HepG2 (cell line): ENCODE measurements around the gene JMJD8. TPM values are rescaled to one million over a fixed set of nuclear protein-coding genes. Genes with fewer than 3 reads are reported as not detected.
A peak's percentile ranks its signal among the peaks of the same experiment; 100 is the strongest.

ENCODE experiments used
- AGO2 ChIP-seq: fragments of 200-400 bp; formaldehyde crosslinking; optimal IDR thresholded peaks from 2 replicates; pipeline ENCODE3; 2017; ENCODE audit warnings: mild to moderate bottlenecking, low read depth, low read length, moderate library complexity
- ASH2L ChIP-seq: fragments of 300-600, 200-600 bp; sonication (generic); IDR thresholded peaks from 2 replicates; pipeline ENCODE4 v1.7.0; 2017; ENCODE audit warnings: low read depth, mild to moderate bottlenecking, moderate library complexity, mixed read lengths, low read length; ENCODE audit not compliant: insufficient read length
- CBX1 ChIP-seq: IDR thresholded peaks from one replicate; pipeline ENCODE4 v1.6.1; 2016; ENCODE audit warnings: antibody characterized with exemption, low read depth
- CREB3 ChIP-seq: sonication (generic); formaldehyde crosslinking; IDR thresholded peaks from 2 replicates; pipeline ENCODE4 v1.5.0; 2020; ENCODE audit warnings: missing genetic modification reagents
- FOSL2 ChIP-seq: sonication (generic); formaldehyde crosslinking; IDR thresholded peaks from 2 replicates; pipeline ENCODE4 v1.4.0; 2020; ENCODE audit warnings: missing genetic modification reagents
- ISL2 ChIP-seq: sonication (generic); formaldehyde crosslinking; IDR thresholded peaks from 2 replicates; pipeline ENCODE4 v1.5.0; 2020; ENCODE audit warnings: missing genetic modification reagents
- NONO ChIP-seq, 2 experiments: fragments of 450-650 bp in 1 of 2; sonication (generic) in 1 of 2; formaldehyde crosslinking in 1 of 2; IDR thresholded peaks in 1 of 2; conservative IDR thresholded peaks in 1 of 2; 2 replicates each; pipeline versions ENCODE4 v1.6.1 to v1.8.0; 2017 to 2022; ENCODE audit warnings: mild to moderate bottlenecking in 1 of 2, missing genetic modification reagents in 1 of 2, moderate library complexity in 1 of 2
- NR2C2 ChIP-seq: sonication (generic); formaldehyde crosslinking; IDR thresholded peaks from 2 replicates; pipeline ENCODE4 v1.4.0; 2020; ENCODE audit warnings: missing genetic modification reagents, mild to moderate bottlenecking, moderate library complexity, borderline replicate concordance
- NR2F1 ChIP-seq, 2 experiments: fragments of 450-650 bp in 1 of 2; formaldehyde crosslinking in 1 of 2; IDR thresholded peaks; 2 replicates each; pipeline versions ENCODE4 v1.5.0 to v1.6.1; 2016 to 2020; ENCODE audit warnings: mild to moderate bottlenecking in 1 of 2, missing compliant biosample characterization in 1 of 2, missing genetic modification reagents in 1 of 2, moderate library complexity in 1 of 2
- POGK ChIP-seq: sonication (generic); formaldehyde crosslinking; conservative IDR thresholded peaks from 2 replicates; pipeline ENCODE4 v1.8.0; 2022; ENCODE audit warnings: mild to moderate bottlenecking, moderate library complexity, missing genetic modification reagents
- TGIF2 ChIP-seq: IDR thresholded peaks from 2 replicates; pipeline ENCODE4 v1.6.1; 2016; ENCODE audit warnings: control low read depth, missing compliant biosample characterization
- ZBTB46 ChIP-seq: sonication (generic); formaldehyde crosslinking; IDR thresholded peaks from 2 replicates; pipeline ENCODE4 v1.4.0; 2020; ENCODE audit warnings: mild to moderate bottlenecking, missing genetic modification reagents, borderline replicate concordance
- ZNF589 ChIP-seq: sonication (generic); formaldehyde crosslinking; conservative IDR thresholded peaks from 2 replicates; pipeline ENCODE4 v1.8.0; 2022; ENCODE audit warnings: mild to moderate bottlenecking, moderate library complexity, missing genetic modification reagents
- ZNF746 ChIP-seq: sonication (generic); formaldehyde crosslinking; IDR thresholded peaks from 2 replicates; pipeline ENCODE4 v1.8.0; 2022; ENCODE audit warnings: mild to moderate bottlenecking, missing genetic modification reagents
- ZNF768 ChIP-seq: sonication (generic); formaldehyde crosslinking; IDR thresholded peaks from 2 replicates; pipeline ENCODE4 v1.4.0; 2020; ENCODE audit warnings: missing genetic modification reagents
- ZNF781 ChIP-seq: sonication (generic); formaldehyde crosslinking; IDR thresholded peaks from 2 replicates; pipeline ENCODE4 v1.5.1; 2020; ENCODE audit warnings: borderline replicate concordance, mild to moderate bottlenecking, missing genetic modification reagents; ENCODE audit errors: not compliant biosample characterization
- ZNF878 ChIP-seq: sonication (generic); formaldehyde crosslinking; IDR thresholded peaks from 2 replicates; pipeline ENCODE4 v1.8.1; 2023; ENCODE audit warnings: mild to moderate bottlenecking, missing genetic modification reagents, moderate library complexity
- polyA plus RNA-seq, 8 experiments: library from polyadenylated mRNA; depleted of rRNA in 3 of 8; stranded (reverse) in 7 of 8; unstranded in 1 of 8; fragments of >200 nt; fragmentation: Illumina TruSeq in 4 of 8; extraction: Trizol in 4 of 8; gene quantifications; 2 replicates each; pipeline versions ENCODE4 v1.2.1 to v1.2.3, GENCODE V29; 2011 to 2016; ENCODE audit warnings: low read depth in 4 of 8, missing spikeins in 1 of 8, mixed read lengths in 1 of 8; ENCODE audit not compliant: insufficient read depth in 1 of 8
- total RNA-seq, 5 experiments: library from RNA; depleted of rRNA; stranded (reverse); fragments of >200 nt; fragmentation: Illumina TruSeq; extraction: Trizol; gene quantifications; 2 replicates each; pipeline ENCODE4 v1.2.3, GENCODE V29; 2016; ENCODE audit warnings: low read depth in 1 of 5
- TF ChIP-seq, protein P1 (sequence below): sonication (generic); formaldehyde crosslinking; conservative IDR thresholded peaks from 2 replicates; pipeline ENCODE4 v1.5.0; 2020; ENCODE audit warnings: missing genetic modification reagents
- TF ChIP-seq, protein P2 (sequence below): sonication (generic); formaldehyde crosslinking; IDR thresholded peaks from 2 replicates; pipeline ENCODE4 v1.9.0; 2021; ENCODE audit warnings: missing genetic modification reagents, borderline replicate concordance

The JMJD8 gene
- total and polyA plus RNA-seq, 2 of the 13 experiments (the other 11 are each of a cell fraction or from before 2014, with no cell fraction given) = 2.6 to 11.8 TPM

GRCh38 chr16:648781-649589 is 35.1 kb downstream of the JMJD8 start, which contains the start of gene WDR90 (continued):
- TF ChIP-seq, protein P1, sequence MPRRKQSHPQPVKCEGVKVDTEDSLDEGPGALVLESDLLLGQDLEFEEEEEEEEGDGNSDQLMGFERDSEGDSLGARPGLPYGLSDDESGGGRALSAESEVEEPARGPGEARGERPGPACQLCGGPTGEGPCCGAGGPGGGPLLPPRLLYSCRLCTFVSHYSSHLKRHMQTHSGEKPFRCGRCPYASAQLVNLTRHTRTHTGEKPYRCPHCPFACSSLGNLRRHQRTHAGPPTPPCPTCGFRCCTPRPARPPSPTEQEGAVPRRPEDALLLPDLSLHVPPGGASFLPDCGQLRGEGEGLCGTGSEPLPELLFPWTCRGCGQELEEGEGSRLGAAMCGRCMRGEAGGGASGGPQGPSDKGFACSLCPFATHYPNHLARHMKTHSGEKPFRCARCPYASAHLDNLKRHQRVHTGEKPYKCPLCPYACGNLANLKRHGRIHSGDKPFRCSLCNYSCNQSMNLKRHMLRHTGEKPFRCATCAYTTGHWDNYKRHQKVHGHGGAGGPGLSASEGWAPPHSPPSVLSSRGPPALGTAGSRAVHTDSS (CRISPR knock-in tag) = no peak
- TF ChIP-seq NONO (IDR thresholded peaks at IDR 0.05) (no peak), NONO (CRISPR knock-in tag; conservative IDR thresholded peaks at IDR 0.05) (peak; percentile 88), ASH2L (peak; percentile 48), ZNF746 (CRISPR knock-in tag) (peak; percentile 52; the same call in 1 of the 2 replicates), FOSL2 (peak; percentile 41), AGO2 (peak; percentile 99), ZNF768 (CRISPR knock-in tag) (peak; percentile 69; the same call in 1 of the 2 replicates), ZNF781 (CRISPR knock-in tag) (no peak), ZNF589 (CRISPR knock-in tag) (peak; percentile 86), CREB3 (CRISPR knock-in tag) (no peak), ISL2 (peak; percentile 57), POGK (peak; percentile 97), ZNF878 (CRISPR knock-in tag) (no peak; the same call in 1 of the 2 replicates), ZBTB46 (no peak), NR2C2 (CRISPR knock-in tag) (peak; percentile 86), TGIF2 (CRISPR knock-in tag) (peak; percentile 57; the same call in 1 of the 2 replicates), CBX1 (peak; percentile 80), NR2F1 (CRISPR knock-in tag; IDR thresholded peaks at IDR 0.05) (peak; percentile 67 to 84; a peak in 3 of 4 replicates)
- TF ChIP-seq, protein P2, sequence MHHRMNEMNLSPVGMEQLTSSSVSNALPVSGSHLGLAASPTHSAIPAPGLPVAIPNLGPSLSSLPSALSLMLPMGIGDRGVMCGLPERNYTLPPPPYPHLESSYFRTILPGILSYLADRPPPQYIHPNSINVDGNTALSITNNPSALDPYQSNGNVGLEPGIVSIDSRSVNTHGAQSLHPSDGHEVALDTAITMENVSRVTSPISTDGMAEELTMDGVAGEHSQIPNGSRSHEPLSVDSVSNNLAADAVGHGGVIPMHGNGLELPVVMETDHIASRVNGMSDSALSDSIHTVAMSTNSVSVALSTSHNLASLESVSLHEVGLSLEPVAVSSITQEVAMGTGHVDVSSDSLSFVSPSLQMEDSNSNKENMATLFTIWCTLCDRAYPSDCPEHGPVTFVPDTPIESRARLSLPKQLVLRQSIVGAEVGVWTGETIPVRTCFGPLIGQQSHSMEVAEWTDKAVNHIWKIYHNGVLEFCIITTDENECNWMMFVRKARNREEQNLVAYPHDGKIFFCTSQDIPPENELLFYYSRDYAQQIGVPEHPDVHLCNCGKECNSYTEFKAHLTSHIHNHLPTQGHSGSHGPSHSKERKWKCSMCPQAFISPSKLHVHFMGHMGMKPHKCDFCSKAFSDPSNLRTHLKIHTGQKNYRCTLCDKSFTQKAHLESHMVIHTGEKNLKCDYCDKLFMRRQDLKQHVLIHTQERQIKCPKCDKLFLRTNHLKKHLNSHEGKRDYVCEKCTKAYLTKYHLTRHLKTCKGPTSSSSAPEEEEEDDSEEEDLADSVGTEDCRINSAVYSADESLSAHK = no peak
